ENCODE results near the gene EPHB6.

The EPHB6 gene

DNA sequence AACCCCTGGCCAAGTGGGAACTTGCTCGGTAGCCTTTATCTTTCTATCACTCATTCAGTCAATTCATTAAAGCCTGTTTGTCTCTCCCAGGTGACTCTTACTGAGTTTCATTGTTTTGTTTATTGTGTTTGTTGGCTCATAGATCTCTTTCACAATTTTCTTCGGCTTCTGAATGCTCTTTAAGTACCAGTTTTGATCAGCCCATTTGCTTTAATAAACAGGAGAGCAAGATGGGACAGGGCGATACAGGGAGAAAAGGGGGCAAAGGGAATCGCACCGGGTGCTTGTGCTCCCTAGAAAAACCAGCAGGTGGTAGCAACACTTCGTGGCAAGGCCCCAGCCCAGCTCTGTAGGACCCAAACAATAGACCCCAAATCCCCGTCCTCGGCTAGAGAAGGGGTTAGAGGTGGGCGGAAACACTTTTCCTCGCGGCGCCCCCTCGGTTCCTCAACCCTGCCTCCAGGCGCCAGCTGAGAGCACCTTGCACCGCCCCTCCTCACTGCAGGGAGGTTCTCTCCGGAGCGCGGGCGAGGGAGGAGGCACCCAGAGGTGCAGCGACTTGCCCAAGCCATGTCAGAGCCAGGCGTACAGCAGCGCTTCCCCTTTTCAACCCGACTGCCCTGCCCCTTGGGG is 1.0 kb upstream of the EPHB6 start:
- TF ChIP-seq, protein P1, sequence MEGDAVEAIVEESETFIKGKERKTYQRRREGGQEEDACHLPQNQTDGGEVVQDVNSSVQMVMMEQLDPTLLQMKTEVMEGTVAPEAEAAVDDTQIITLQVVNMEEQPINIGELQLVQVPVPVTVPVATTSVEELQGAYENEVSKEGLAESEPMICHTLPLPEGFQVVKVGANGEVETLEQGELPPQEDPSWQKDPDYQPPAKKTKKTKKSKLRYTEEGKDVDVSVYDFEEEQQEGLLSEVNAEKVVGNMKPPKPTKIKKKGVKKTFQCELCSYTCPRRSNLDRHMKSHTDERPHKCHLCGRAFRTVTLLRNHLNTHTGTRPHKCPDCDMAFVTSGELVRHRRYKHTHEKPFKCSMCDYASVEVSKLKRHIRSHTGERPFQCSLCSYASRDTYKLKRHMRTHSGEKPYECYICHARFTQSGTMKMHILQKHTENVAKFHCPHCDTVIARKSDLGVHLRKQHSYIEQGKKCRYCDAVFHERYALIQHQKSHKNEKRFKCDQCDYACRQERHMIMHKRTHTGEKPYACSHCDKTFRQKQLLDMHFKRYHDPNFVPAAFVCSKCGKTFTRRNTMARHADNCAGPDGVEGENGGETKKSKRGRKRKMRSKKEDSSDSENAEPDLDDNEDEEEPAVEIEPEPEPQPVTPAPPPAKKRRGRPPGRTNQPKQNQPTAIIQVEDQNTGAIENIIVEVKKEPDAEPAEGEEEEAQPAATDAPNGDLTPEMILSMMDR (IDR thresholded peaks at IDR 0.05), result peak; percentile 87

DNA sequence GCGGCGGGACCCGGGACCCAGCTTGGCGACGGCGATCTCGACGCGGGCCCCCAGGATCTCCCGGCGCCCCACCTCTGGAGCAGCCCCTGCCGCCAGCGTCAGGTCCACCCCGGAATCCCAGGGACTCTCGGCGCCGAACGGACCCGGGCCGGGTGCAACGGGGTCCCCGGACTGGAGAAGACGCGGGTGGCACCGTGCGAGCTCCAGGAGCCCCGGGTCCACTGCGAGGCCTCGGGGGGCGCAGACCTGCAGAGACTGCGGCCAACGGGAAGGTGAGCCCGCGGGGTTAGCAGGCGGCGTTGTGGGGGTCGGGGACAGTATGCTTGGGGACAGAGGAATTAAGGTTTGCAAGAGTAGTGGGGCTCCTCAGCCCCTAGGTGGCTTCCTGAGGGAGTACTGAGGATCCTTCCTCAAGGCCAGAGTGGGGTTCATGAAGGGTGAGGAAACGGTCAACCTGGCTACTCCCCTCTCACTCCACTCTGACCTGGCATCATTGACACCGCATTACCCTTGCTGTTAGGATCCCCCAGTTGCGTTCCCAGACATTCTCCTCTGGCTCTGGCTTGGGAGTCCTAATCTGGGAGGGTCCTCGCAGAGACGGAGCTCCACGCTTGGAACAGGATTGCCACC is 353 bp downstream of the EPHB6 start:
- TF ChIP-seq, protein P1 (IDR thresholded peaks at IDR 0.05), result no peak

DNA sequence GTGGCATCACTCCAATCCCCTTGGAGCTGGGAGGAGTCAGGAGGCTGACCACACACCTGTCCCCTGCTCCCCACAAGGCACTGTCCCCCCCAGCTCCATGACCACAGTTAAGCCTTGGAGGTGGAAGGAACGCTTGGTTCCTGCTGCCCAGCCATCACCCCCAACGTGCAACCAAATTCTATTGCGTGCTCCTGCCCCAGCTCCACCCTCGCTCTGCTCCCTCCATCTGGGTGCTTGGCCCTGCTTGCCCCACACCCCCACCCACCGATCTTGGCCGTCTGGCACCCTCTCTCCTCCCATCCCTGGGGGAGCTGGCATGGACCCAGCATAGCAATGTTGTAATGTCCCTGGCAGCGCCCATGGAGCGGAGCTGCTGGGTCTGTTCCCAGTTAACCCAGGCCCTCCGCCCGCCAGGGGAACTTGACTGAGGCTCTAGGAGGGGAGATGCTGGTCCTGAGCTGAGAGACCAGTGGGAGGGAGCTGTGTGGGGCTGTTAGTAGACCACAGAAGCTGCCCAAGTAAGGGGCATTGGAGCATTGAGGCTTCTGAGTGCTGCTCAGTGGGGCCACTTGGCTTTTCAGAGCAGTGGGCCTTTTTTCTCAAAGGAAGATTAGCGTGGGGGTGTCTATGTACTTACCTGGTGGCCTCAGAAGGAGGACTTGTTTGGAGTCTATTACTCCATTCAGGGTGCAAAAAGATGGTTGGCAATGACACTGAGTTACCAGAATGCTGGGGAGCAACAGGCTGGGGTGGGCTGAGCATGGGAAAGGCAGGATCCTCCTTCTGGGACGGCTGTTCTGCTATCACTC is 1.1 kb downstream of the EPHB6 start:
- TF ChIP-seq, protein P1 (IDR thresholded peaks at IDR 0.05), result no peak

DNA sequence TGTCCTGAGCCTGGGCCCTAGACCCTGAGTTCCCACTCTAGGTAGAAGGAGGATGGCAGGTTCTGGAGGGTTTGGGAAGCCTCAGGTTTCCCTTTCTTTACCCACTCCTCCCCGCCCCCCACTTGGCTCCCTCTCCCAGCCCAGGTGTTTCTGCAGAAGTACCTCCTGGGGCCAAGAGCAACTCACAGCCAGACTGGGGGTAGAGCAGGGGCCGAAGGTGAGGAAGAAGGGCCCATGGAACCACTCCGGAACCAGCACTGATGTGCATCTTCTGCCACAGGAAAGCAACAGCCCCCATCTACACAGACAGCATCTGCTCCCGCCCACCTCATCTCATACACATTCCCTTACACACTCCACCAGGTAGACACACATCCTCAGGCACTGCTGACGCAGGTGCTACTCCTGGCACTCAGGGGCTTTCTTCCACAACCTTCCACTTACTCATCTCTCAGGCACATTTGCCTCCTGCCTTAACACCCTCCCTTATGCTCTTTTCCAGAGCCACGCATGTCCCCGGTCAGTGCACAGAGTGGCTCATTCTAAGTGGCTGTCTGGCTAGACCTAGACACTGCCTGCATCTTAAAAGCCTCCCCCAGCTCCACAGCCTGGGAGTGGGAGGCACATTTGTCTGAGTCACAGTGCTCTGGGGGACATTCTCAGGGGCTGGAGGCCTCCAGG is 1.8 kb downstream of the EPHB6 start:
- TF ChIP-seq, protein P1 (IDR thresholded peaks at IDR 0.05), result no peak

DNA sequence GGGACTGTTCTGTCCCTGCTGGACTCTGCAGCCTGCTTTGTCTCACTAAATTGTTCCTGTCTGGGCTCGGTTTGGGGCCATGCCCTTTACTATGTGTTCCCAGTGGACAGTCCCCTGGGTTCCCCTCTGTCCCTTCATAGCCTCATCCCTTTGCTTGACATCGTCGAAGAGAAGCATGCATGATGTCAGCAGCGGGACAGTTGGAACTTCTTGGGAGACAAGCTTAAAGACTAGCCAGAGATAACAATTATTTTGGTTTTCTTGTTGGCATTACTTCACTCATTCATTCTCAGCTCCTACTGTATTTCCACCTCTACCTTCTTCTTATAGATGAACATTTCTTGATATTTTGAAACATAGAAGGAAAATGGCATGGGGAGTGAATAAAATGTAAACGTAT is 2.7 kb downstream of the EPHB6 start:
- TF ChIP-seq, protein P1 (IDR thresholded peaks at IDR 0.05), result no peak

DNA sequence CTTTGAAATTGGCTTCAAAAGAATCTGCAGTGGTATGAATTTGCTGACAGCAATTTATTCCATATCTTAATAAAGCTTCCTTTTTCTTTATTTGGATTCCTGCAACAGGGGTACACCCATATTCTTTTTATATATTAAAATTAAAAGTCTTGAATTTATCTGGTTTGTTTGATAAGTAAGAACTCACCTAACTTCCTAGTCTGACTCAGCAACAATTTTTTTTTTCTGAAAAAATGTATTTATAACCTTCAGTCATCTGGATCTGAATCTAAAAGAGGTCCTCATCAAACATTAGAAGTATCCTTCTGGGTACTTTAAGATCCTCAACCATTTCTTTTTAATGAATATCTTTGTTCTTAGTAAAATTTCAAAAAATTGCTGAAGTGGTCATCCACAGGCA is 4.5 kb downstream of the EPHB6 start:
- TF ChIP-seq, protein P1 (IDR thresholded peaks at IDR 0.05), result no peak

DNA sequence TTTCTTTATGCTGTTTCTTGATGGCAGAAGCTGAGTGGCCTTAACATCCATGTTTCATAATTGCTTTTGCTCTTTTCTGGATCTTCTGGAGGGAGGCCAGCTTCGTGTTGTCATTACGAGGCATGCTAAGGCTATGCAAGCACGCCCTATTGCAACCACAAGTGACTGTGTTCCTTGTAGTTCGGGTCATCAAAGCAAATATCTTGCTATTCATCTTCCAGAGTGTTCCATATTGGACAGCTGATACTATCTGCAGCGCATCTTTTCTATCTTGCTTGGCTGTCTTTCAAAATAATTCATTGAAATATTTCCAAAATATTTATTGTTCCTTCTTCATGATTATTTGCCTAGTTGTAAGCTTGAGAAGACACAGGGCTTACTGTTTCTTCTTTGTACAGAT is 5.0 kb downstream of the EPHB6 start:
- TF ChIP-seq, protein P1 (IDR thresholded peaks at IDR 0.05), result no peak

Measured in LNCAP (cell line).